IPS-NIHi11 (cell line): ENCODE data around the gene DLX4.
A peak's percentile ranks its signal among the peaks of the same experiment; 100 is the strongest.

Source experiments
- DNase-seq: peaks from one replicate; pipeline ENCODE4 v3.0.0; 2012; ENCODE audit warnings: mixed read lengths, low spot score

The DLX4 gene

GRCh38 chr17:49968405-49969133 lies 421 bp upstream of the DLX4 start:
- DNase-seq, result peak; percentile 97

- no peak for DNase-seq
These were observed 902 bp downstream of the DLX4 start for GRCh38 chr17:49969795-49970389.

- no peak for DNase-seq
These were observed 1.5 kb downstream of the DLX4 start for GRCh38 chr17:49970498-49970897.

GRCh38 chr17:49971199-49971847 lies 2.3 kb downstream of the DLX4 start:
- DNase-seq, result no peak

GRCh38 chr17:49971848-49972485 lies 3.0 kb downstream of the DLX4 start:
- DNase-seq, result no peak

- no peak for DNase-seq
These were observed 3.7 kb downstream of the DLX4 start for GRCh38 chr17:49972486-49973270.

- DNase-seq, result no peak
These were observed 4.3 kb downstream of the DLX4 start for GRCh38 chr17:49973271-49973615.

- DNase-seq, result no peak
These were observed 6.5 kb downstream of the DLX4 start for GRCh38 chr17:49975531-49975930.

- no peak for DNase-seq
These were observed 7.3 kb downstream of the DLX4 start for GRCh38 chr17:49976163-49976827.

GRCh38 chr17:49976828-49977202 lies 7.8 kb downstream of the DLX4 start:
- DNase-seq, result no peak

GRCh38 chr17:49977463-49978389 lies 8.7 kb downstream of the DLX4 start:
- no peak for DNase-seq

GRCh38 chr17:49978501-49978900 lies 9.5 kb downstream of the DLX4 start:
- no peak for DNase-seq

- DNase-seq, result no peak
These were observed 10.9 kb downstream of the DLX4 start for GRCh38 chr17:49979748-49980479.

GRCh38 chr17:49980703-49981197 lies 11.8 kb downstream of the DLX4 start:
- DNase-seq, result peak; percentile 87

- no peak for DNase-seq
These were observed 15.3 kb downstream of the DLX4 start for GRCh38 chr17:49984283-49984682.

GRCh38 chr17:49984776-49985175 lies 15.8 kb downstream of the DLX4 start:
- no peak for DNase-seq

- no peak for DNase-seq
These were observed 16.5 kb downstream of the DLX4 start for GRCh38 chr17:49985310-49985990.

- DNase-seq, result no peak
These were observed 17.7 kb downstream of the DLX4 start for GRCh38 chr17:49986396-49987289.
